HepG2 (cell line): ENCODE data around the gene CSF1R. TPM values are rescaled to one million over a fixed set of nuclear protein-coding genes. Genes with fewer than 3 reads are reported as not detected.

ENCODE experiments used
- ATAC-seq: fragments of 200-7000 bp; cut with Tn5 transposase; 3 replicates; pipeline ENCODE4 v1.9.1; 2020; ENCODE audit warnings: mild to moderate bottlenecking, moderate library complexity
- BruUV-seq: library from RNA; stranded (reverse); fragments of 400-500 nt; replicated peaks from 2 replicates; lab custom pipeline; 2021; lab: Mats Ljungman, UMichigan
- CTCF ChIA-PET: fragments of 300-600 bp; formaldehyde crosslinking; extraction: SDS; loops from one replicate; lab custom pipeline; 2021; ENCODE audit warnings: low total read pairs, inconsistent platforms, low intra/inter-chr PET ratio; lab: Yijun Ruan, JAX
- POLR2A ChIA-PET: fragments of 350-600 bp; sonication (Branson Sonifier 250); formaldehyde crosslinking; loops from one replicate; lab custom pipeline; 2020; ENCODE audit warnings: antibody characterized with exemption, inconsistent platforms; lab: Yijun Ruan, JAX
- DNase-seq: peaks from one replicate; pipeline ENCODE4 v3.0.0-alpha.2; 2015; ENCODE audit warnings: low spot score
- FAIRE-seq: peaks from 3 replicates; lab custom pipeline; 2011; peaks lifted over from hg19 to GRCh38; lab: Jason Lieb, UNC
- H2AFZ ChIP-seq: one replicate; pipeline ENCODE4 v1.6.1; 2011; ENCODE audit warnings: low read length, inconsistent platforms
- H3K27ac ChIP-seq: fragments of 300-600 bp; 3 replicates; pipeline ENCODE4 v1.8.0; 2011; ENCODE audit warnings: mixed run types, mild to moderate bottlenecking, mixed read lengths, low read length, inconsistent platforms; ENCODE audit not compliant: insufficient read depth; ENCODE audit errors: extremely low read length
- H3K27me3 ChIP-seq, 2 experiments: fragments of 200-600 bp in 1 of 2; 2 replicates in 1 of 2; 3 replicates in 1 of 2; pipeline versions ENCODE4 v1.6.0 to v1.8.0; 2011; ENCODE audit warnings: low read length in 2 of 2, mild to moderate bottlenecking in 2 of 2, moderate library complexity in 2 of 2, inconsistent platforms in 1 of 2; ENCODE audit not compliant: insufficient read depth in 2 of 2, control insufficient read depth in 1 of 2
- H3K36me3 ChIP-seq, 2 experiments: fragments of 200-600 bp in 1 of 2; replicated peaks in 1 of 2; 2 replicates in 1 of 2; 3 replicates in 1 of 2; pipeline versions ENCODE4 v1.5.1 to v1.8.0; 2011; ENCODE audit warnings: low read length in 2 of 2, inconsistent platforms in 1 of 2; ENCODE audit not compliant: insufficient read depth in 2 of 2, control insufficient read depth in 1 of 2
- H3K4me1 ChIP-seq: 2 replicates; pipeline ENCODE4 v1.5.1; 2012; ENCODE audit warnings: low read length, inconsistent platforms; ENCODE audit not compliant: insufficient read depth
- H3K4me2 ChIP-seq: 2 replicates; pipeline ENCODE4 v1.6.0; 2011; ENCODE audit warnings: low read depth, low read length, inconsistent platforms
- H3K4me3 ChIP-seq, 3 experiments: fragments of 200-600 bp in 1 of 3; sonication (generic), shearing (Covaris generic) in 1 of 3; replicated peaks in 1 of 3; 2 replicates each; pipeline ENCODE4 v1.5.1; 2011 to 2016; ENCODE audit warnings: low read length in 3 of 3, inconsistent platforms in 2 of 3, low read depth in 2 of 3, mild to moderate bottlenecking in 2 of 3, control low read depth in 1 of 3, mixed read lengths in 1 of 3; ENCODE audit not compliant: insufficient read depth in 1 of 3
- H3K79me2 ChIP-seq: one replicate; pipeline ENCODE4 v1.6.1; 2011; ENCODE audit warnings: low read length, inconsistent platforms; ENCODE audit not compliant: insufficient read depth
- H3K9ac ChIP-seq: 2 replicates; pipeline ENCODE4 v1.6.0; 2011; ENCODE audit warnings: mild to moderate bottlenecking, low read depth, low read length, inconsistent platforms; ENCODE audit not compliant: insufficient read depth
- H3K9me3 ChIP-seq: 2 replicates; pipeline ENCODE4 v1.5.1; 2012; ENCODE audit warnings: mild to moderate bottlenecking, low read length
- H4K20me1 ChIP-seq: 2 replicates; pipeline ENCODE4 v1.6.0; 2011; ENCODE audit warnings: inconsistent platforms, mild to moderate bottlenecking, low read length, moderate library complexity; ENCODE audit not compliant: insufficient read depth
- MYNN ChIP-seq: sonication (generic); formaldehyde crosslinking; IDR thresholded peaks from 2 replicates; pipeline ENCODE4 v1.4.0; 2020; ENCODE audit warnings: mild to moderate bottlenecking, low read depth, missing genetic modification reagents
- SMC3 ChIP-seq: IDR thresholded peaks from 2 replicates; pipeline ENCODE4 v1.6.1; 2011; ENCODE audit warnings: low read length, improper control_type of control experiment
- SP4 ChIP-seq: sonication (generic); formaldehyde crosslinking; IDR thresholded peaks from 2 replicates; pipeline ENCODE4 v1.8.1; 2023; ENCODE audit warnings: mild to moderate bottlenecking, missing genetic modification reagents
- STAG1 ChIP-seq: sonication (generic); formaldehyde crosslinking; IDR thresholded peaks from 2 replicates; pipeline ENCODE4 v1.4.0; 2020; ENCODE audit warnings: missing genetic modification reagents
- TCF7L2 ChIP-seq: IDR thresholded peaks from 2 replicates; pipeline ENCODE4 v1.6.1; 2011; ENCODE audit warnings: mild to moderate bottlenecking, low read depth, low read length, moderate library complexity
- ZFP37 ChIP-seq: sonication (generic); formaldehyde crosslinking; IDR thresholded peaks from 2 replicates; pipeline ENCODE4 v1.4.0; 2020; ENCODE audit warnings: missing genetic modification reagents, borderline replicate concordance
- ZKSCAN8 ChIP-seq: IDR thresholded peaks from 2 replicates; pipeline ENCODE4 v1.6.1; 2016; ENCODE audit warnings: borderline replicate concordance, missing genetic modification reagents, missing compliant biosample characterization
- ZNF143 ChIP-seq: sonication (generic); formaldehyde crosslinking; IDR thresholded peaks from 2 replicates; pipeline ENCODE4 v1.4.0; 2020; ENCODE audit warnings: missing genetic modification reagents
- ZNF260 ChIP-seq: sonication (generic); formaldehyde crosslinking; IDR thresholded peaks from 2 replicates; pipeline ENCODE4 v1.4.0; 2020; ENCODE audit warnings: missing genetic modification reagents, low read depth, mild to moderate bottlenecking, borderline replicate concordance
- ZNF629 ChIP-seq: sonication (generic); formaldehyde crosslinking; conservative IDR thresholded peaks from 2 replicates; pipeline ENCODE4 v1.5.0; 2020; ENCODE audit warnings: missing genetic modification reagents
- ZNF691 ChIP-seq: sonication (generic); formaldehyde crosslinking; IDR thresholded peaks from 2 replicates; pipeline ENCODE4 v1.4.0; 2020; ENCODE audit warnings: missing genetic modification reagents, low read depth, mild to moderate bottlenecking, borderline replicate concordance
- WGBS: methylation state at CpG from one replicate; pipeline ENCODE4 v1.1.6; 2017; ENCODE audit warnings: low lambda C conversion rate; 5-methylcytosine and 5-hydroxymethylcytosine counted together
- in situ Hi-C: cut with HindIII; loops from 2 replicates; pipeline ENCODE4 v1.10.0; 2017; ENCODE audit warnings: low pct_unique_long_range_greater_than_20kb; ENCODE audit not compliant: extremely low pct_ligation_motif_present
- intact Hi-C: fragments of 100-400 bp; cut with micrococcal nuclease; formaldehyde crosslinking; loops from one replicate; pipeline ENCODE4 v1.10.0; 2022; ENCODE audit not compliant: unreplicated experiment
- polyA plus RNA-seq, 8 experiments: library from polyadenylated mRNA; depleted of rRNA in 3 of 8; stranded (reverse) in 7 of 8; unstranded in 1 of 8; fragments of >200 nt; fragmentation: Illumina TruSeq in 4 of 8; extraction: Trizol in 4 of 8; gene quantifications; 2 replicates each; pipeline versions ENCODE4 v1.2.1 to v1.2.3, GENCODE V29; 2011 to 2016; ENCODE audit warnings: low read depth in 4 of 8, missing spikeins in 1 of 8, mixed read lengths in 1 of 8; ENCODE audit not compliant: insufficient read depth in 1 of 8
- total RNA-seq, 5 experiments: library from RNA; depleted of rRNA; stranded (reverse); fragments of >200 nt; fragmentation: Illumina TruSeq; extraction: Trizol; gene quantifications; 2 replicates each; pipeline ENCODE4 v1.2.3, GENCODE V29; 2016; ENCODE audit warnings: low read depth in 1 of 5
- TF ChIP-seq, protein P1 (sequence below): sonication (generic); formaldehyde crosslinking; IDR thresholded peaks from 2 replicates; pipeline ENCODE4 v1.9.0; 2022; ENCODE audit warnings: missing genetic modification reagents, mild to moderate bottlenecking, borderline replicate concordance

The CSF1R gene
- total and polyA plus RNA-seq, 2 of the 13 experiments (the other 11 are each of a cell fraction or from before 2014, with no cell fraction given), result 0.01 TPM; not detected in 1

DNA sequence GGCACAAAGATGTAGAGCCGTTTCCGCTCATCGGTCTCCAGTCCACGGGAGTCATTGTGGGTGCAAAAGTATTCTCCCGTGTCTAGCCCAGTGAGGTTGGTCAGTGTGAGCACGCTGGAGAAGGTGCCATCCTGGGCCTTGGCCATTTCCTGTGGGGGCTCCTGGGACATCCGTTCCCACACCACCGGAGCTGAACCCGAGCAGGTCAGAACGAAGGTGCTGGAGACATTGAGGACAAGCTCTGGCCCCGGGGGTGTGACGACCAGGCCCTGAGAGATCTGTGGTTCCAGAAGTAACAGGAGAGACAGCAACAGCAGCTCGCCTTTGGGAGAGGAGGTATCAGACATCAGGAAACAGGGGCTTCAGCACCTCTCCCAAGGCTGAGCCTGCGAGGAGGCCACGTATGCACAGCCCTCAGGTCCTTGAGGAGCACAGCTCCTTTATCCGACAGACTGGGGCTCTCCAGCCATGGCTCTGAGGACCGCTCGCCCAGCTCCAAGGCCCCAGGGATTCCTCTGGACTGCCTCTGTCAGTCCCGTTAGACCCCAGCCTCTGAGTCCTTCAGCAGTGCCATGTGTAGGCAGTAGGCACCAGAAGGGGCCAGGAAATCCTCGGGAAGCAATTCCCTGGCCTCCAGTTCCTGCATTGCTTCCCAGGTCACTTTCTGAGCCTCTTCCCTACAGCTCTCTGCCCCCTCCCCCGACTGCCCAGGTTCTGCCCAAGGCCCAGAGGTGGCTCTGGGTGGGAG is 49.4 kb upstream of the CSF1R start:
- Histone ChIP-seq H4K20me1 (no peaks in the 10 kb centered on the region), H3K79me2 (peaks cover 2% of the 10 kb centered on the region), H3K4me2 (peak overlapping the region; percentile 88), H3K9me3 (no peaks in the 10 kb centered on the region), H3K27me3 (no peaks in the 10 kb centered on the region), H3K4me3 (no peak overlapping the region; a peak in 1 of 6 replicates), H3K36me3 (no peaks in the 10 kb centered on the region), H3K27ac (no peak overlapping the region), H2AFZ (no peak overlapping the region), H3K4me1 (peaks cover 79% of the 10 kb centered on the region), H3K9ac (0 out of 2 replicates have a peak overlapping the region, but pooled peaks have one; percentile 5)
- WGBS, result 94% methylated on average over 10 of the region's 21 CpGs
- TF ChIP-seq ZNF629 (CRISPR knock-in tag) (no peak), SP4 (CRISPR knock-in tag) (peak; percentile 39; the same call in 1 of the 2 replicates)
- ChIA-PET POLR2A (interaction anchor here (3.6 kb wide), 1 partner anchor 109 kb away, joined by 18 read pairs; no protein-coding TSS in a partner anchor), CTCF (no interaction called here)
- no peak for FAIRE-seq
- ATAC-seq, result no peak
- in situ Hi-C loops, result no loop called here
- intact Hi-C loops, result loop anchor here (5.0 kb wide), 1 partner anchor 222 kb away; the partner anchor contains the start of gene TCOF1
- DNase-seq, result no peak
- no TSS peak for BruUV-seq

GRCh38 chr5:150134198-150134588 is 47.8 kb upstream of the CSF1R start:
- POLR2A ChIA-PET, result no interaction called here
- Histone ChIP-seq H3K9me3 (no peaks in the 10 kb centered on the region), H3K27me3 (no peaks in the 10 kb centered on the region), H3K9ac (no peak overlapping the region), H3K4me1 (peaks cover 76% of the 10 kb centered on the region), H3K79me2 (peaks cover under 1% of the 10 kb centered on the region), H3K4me3 (no peak overlapping the region), H3K36me3 (no peaks in the 10 kb centered on the region; a peak in 1 of 5 replicates), H3K4me2 (no peak overlapping the region), H2AFZ (no peak overlapping the region), H3K27ac (no peak overlapping the region), H4K20me1 (no peaks in the 10 kb centered on the region)
- in situ Hi-C loops, result no loop called here
- no TSS peak for BruUV-seq
- FAIRE-seq (no peak), DNase-seq (no peak), ATAC-seq (no peak)
- WGBS, result 80% methylated on average over 7 of the region's 7 CpGs
- intact Hi-C loops, result no loop called here
- CTCF ChIA-PET, result no interaction called here
- TF ChIP-seq ZNF260 (CRISPR knock-in tag), result no peak
- no peak for TF ChIP-seq MYNN
- no peak for TF ChIP-seq STAG1
- TF ChIP-seq ZKSCAN8 (CRISPR knock-in tag), result no peak
- TF ChIP-seq SMC3, result no peak
- TF ChIP-seq, protein P1, sequence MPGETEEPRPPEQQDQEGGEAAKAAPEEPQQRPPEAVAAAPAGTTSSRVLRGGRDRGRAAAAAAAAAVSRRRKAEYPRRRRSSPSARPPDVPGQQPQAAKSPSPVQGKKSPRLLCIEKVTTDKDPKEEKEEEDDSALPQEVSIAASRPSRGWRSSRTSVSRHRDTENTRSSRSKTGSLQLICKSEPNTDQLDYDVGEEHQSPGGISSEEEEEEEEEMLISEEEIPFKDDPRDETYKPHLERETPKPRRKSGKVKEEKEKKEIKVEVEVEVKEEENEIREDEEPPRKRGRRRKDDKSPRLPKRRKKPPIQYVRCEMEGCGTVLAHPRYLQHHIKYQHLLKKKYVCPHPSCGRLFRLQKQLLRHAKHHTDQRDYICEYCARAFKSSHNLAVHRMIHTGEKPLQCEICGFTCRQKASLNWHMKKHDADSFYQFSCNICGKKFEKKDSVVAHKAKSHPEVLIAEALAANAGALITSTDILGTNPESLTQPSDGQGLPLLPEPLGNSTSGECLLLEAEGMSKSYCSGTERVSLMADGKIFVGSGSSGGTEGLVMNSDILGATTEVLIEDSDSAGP (CRISPR knock-in tag), result no peak
- TF ChIP-seq ZNF691 (CRISPR knock-in tag), result no peak
- TF ChIP-seq ZFP37, result no peak
- no peak for TF ChIP-seq ZNF143
- TF ChIP-seq TCF7L2, result no peak
